Stimulated activated CD4-positive, alpha-beta T cell treated with anti-CD3 and anti-CD28 coated beads, Interleukin-2, amount 100 ng/mL, for 24 hours (primary cell): ENCODE measurements around the gene OR1N2.
A peak's percentile ranks its signal among the peaks of the same experiment; 100 is the strongest.
"Not testable (repeated sequence)": the region's sequence is repeated elsewhere in the genome, so short reads cannot be mapped to it uniquely, and the experiment has no call there.

Experiments
- DNase-seq, 2 donors: peaks; one replicate each; pipeline ENCODE4 v3.0.0-alpha.2; 2020

The OR1N2 gene, protein sequence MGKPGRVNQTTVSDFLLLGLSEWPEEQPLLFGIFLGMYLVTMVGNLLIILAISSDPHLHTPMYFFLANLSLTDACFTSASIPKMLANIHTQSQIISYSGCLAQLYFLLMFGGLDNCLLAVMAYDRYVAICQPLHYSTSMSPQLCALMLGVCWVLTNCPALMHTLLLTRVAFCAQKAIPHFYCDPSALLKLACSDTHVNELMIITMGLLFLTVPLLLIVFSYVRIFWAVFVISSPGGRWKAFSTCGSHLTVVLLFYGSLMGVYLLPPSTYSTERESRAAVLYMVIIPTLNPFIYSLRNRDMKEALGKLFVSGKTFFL

GRCh38 chr9:122552812-122553211, at the start of gene OR1N2:
TSS of gene OR1N2 (plus strand) at chr9:122553112. CDS start at chr9:122553212, 100 bp downstream.
- no peak for DNase-seq

- no peak for DNase-seq
Measured at GRCh38 chr9:122506964-122507363, 45.9 kb upstream of the OR1N2 start.

DNA sequence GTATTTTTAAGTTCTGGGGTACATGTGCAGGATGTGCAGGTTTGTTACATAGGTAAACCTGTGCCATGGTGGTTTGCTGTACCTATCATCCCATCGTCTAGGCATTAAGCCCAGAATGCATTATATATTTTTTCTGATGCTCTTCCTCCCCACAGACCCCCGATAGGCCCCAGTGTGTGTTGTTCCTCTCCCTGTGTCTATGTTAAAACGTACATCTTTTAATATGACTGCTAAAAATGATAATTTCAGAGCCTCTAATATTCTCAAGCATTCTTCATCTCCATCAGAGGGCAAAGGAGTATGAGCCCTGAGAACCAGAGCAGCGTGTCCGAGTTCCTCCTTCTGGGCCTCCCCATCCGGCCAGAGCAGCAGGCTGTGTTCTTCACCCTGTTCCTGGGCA, 42.4 kb upstream of the OR1N2 start, which contains the start of gene OR1J2:
OR1J2 (plus strand) TSS at position 301 of the 400 bp plus-strand sequence; CDS start at position 301, 0 bp downstream.
- DNase-seq, result no peak

- no peak for DNase-seq
Measured at GRCh38 chr9:122518226-122518625, 34.7 kb upstream of the OR1N2 start.

DNA sequence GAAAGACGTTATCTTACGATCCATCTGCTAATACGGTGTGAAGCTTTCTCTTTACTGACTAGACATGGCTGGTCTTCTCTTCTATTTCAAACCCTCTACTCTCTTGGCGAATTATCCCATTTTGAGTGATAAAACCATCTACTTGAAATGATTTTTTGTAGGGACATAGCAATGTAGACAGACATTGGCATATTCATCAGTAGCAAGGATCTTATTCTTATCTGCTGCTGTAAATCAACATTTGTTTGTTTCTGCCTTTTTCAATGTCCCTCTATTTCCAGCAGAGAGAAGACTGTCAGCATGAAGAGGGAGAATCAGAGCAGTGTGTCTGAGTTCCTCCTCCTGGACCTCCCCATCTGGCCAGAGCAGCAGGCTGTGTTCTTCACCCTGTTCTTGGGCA, 34.1 kb upstream of the OR1N2 start, which contains the start of gene OR1J4:
OR1J4 (plus strand) TSS at position 301 of the 400 bp plus-strand sequence; CDS start at position 301, 0 bp downstream.
- no peak for DNase-seq

DNA sequence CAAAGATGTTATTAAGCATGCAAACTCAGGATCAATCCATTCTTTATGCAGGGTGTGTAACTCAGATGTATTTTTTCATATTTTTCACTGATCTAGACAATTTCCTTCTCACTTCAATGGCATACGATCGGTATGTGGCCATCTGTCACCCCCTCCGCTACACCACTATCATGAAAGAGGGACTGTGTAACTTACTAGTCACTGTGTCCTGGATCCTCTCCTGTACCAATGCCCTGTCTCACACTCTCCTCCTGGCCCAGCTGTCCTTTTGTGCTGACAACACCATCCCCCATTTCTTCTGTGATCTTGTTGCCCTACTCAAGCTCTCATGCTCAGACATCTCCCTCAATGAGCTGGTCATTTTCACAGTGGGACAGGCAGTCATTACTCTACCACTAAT, 33.5 kb upstream of the OR1N2 start:
- DNase-seq, result no peak

DNA sequence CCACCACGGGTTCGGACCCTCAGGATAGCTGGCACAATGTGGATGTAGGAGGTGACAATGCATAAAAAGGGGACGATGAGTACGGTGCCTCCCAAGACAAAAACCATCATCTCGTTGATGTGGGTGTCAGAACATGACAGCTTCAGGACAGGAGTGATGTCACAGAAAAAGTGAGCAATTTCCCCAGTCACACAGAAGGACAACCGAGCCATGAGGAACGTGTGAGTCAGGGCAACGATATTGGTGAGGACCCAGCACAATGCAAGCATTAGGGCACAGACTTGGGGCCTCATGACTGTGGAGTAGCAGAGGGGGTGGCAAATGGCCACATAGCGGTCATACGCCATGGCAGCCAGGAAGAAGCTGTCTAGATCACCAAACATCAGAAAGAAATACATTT, 26.3 kb upstream of the OR1N2 start:
- DNase-seq, result peak in 1 of 2 donors; percentile 20

DNA sequence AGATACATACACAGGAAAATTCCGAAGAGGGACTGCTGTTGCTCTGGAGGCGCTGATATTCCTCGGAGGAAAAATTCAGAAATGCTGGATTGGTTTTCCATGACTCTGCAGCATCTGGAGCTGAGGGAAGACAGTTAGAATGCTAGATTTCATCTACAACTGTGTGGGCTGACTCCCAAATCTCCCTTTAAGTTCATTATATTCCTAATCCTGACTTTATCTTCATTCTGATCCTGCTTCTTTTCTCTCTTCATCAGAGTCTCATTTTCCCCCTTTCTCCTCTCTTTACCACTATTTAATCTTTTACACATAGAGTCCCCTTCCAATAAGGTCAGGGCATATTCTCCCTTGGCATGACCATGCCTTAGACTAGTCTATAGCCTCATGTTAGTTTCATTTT, 25.7 kb upstream of the OR1N2 start, which contains the start of gene OR1N1:
OR1N1 (minus strand) TSS at position 101 of the 400 bp plus-strand sequence; CDS start at position 101, 0 bp downstream.
- DNase-seq, result no peak

GRCh38 chr9:122531157-122531556, 21.8 kb upstream of the OR1N2 start:
- not testable (repeated sequence) for DNase-seq

GRCh38 chr9:122536134-122536533, 16.8 kb upstream of the OR1N2 start:
- no peak for DNase-seq

DNA sequence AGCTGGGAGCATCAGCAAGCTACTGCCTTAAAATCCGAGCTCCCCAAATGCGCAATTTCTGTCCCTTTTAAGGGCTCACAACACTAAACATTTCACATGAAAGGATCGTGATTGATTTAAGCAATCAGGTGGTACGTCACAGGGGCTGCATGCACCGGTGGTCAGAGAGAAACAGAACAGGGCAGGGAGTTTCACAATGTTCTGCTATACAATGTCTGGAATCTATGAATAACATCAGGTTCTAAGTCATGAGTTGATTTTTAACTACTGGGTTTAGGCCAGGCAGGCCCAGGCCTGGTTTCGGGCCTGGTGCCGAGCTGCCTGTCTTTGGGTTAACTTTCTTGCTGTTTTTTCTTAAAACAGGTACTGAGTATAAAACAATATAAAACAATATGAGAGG, 15.8 kb upstream of the OR1N2 start:
- not testable (repeated sequence) for DNase-seq

DNA sequence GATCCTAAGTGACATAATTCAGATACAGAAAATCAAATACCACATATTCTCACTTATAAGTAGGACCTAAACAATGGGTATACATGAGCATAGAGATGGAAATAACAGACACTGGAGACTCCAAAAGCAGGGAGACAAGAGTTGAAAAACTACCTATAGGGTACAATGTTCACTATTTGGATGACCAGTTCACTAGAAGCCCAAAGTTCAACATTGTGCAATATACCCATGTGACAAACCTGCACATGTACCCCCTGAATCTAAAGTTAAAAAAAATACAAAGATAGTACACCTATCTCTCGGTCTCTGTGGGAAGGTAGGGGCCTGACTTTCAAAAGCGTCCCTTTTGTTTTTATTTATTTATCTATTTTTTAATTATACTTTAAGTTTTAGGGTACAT, 14.2 kb upstream of the OR1N2 start:
- DNase-seq, result no peak

GRCh38 chr9:122546196-122546595, 6.7 kb upstream of the OR1N2 start:
- no peak for DNase-seq

GRCh38 chr9:122551371-122551770, 1.5 kb upstream of the OR1N2 start:
- no peak for DNase-seq

GRCh38 chr9:122561446-122561845, 8.5 kb downstream of the OR1N2 start:
- no peak for DNase-seq

DNA sequence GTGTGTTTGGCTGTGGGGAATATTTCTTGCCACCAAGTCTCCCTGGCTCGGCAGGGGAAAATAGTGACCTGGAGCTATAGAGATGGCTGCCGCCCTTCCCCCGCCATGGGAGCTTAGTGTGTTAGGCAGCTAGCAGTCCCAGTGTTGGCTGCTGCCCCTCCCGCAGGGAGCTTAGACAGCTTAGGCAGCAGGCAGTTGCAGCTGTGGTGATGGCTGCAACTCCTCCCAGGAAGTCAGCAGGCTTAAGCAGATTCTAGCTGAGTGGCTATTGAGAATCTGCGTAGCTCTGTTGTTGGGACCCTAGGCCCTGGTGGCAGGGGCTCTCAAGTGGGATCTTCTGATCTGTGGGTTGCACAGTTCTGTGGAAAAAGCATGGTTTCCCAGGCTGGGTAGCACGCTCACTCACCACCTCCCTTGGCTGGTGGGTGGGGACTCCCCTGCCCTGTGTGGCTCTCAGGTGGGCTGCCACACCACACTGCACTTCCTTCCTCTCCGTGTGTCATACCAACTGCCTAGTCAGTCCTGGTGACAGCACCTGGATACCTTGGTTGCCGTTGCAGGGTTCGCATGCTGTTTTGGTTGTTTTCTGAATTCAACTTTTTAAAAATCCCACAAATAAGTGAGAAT, 9.3 kb downstream of the OR1N2 start:
- DNase-seq, result no peak

- no peak for DNase-seq
Measured at GRCh38 chr9:122567901-122568300, 15.0 kb downstream of the OR1N2 start.

GRCh38 chr9:122572456-122572855, 19.5 kb downstream of the OR1N2 start:
- no peak for DNase-seq

GRCh38 chr9:122579874-122580273, 27.0 kb downstream of the OR1N2 start:
- no peak for DNase-seq

DNA sequence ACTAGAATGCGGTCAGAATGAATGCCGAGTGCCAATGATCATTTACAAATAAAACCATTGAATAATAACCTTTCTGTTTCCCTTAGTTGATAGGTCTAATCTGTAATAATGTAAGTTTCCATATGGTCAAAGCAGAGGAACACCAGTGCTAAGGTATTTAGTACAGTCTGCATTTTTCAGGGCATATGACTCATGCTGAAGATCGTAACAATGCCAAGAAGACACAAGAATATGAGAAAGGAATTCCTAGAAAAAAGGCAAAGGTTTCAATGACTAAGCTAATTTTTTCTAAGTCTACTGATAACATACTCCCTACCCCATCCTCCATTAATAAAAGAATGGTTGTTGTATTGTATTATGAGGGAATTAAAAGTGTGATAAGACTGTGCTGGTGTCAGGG, 27.4 kb downstream of the OR1N2 start:
- no peak for DNase-seq

GRCh38 chr9:122583284-122583683, 30.4 kb downstream of the OR1N2 start, which contains the start of gene OR1L8:
TSS of gene OR1L8 (minus strand) at chr9:122583384. CDS start at chr9:122568477, 14,907 bp downstream.
- DNase-seq, result not testable (repeated sequence)
